Breast epithelium (tissue), 4 donors: ENCODE data around the gene NELL1. TPM values are rescaled to one million over a fixed set of nuclear protein-coding genes. Genes with fewer than 3 reads are reported as not detected.

Experiments
- DNase-seq, 2 donors: peaks; one replicate each; pipeline ENCODE4 v3.0.0-alpha.2; 2019; ENCODE audit warnings: low spot score in 2 of 2
- H3K27ac ChIP-seq, 2 donors: fragments of 200-600 bp; sonication (generic) in 1 of 2; one replicate each; pipeline ENCODE4 v1.5.1; 2016 to 2019; ENCODE audit warnings: mild to moderate bottlenecking in 1 of 2
- H3K27me3 ChIP-seq, 2 donors: fragments of 200-600 bp; sonication (generic) in 1 of 2; one replicate each; pipeline versions ENCODE4 v1.5.1 to v1.6.0; 2017 to 2019; ENCODE audit warnings: control low read depth in 1 of 2, mild to moderate bottlenecking in 1 of 2
- H3K36me3 ChIP-seq: fragments of 200-600 bp; one replicate; pipeline ENCODE4 v1.5.1; 2019
- H3K4me1 ChIP-seq, 2 donors: fragments of 200-600 bp; sonication (generic); one replicate each; pipeline ENCODE4 v1.5.1; 2016 to 2019; ENCODE audit warnings: control low read depth in 1 of 2
- H3K4me3 ChIP-seq, 3 donors: fragments of 200-600 bp; sonication (generic); 1 replicate in 2 of 3; 2 replicates in 1 of 3; pipeline ENCODE4 v1.5.1; 2016 to 2019; ENCODE audit warnings: mild to moderate bottlenecking in 3 of 3, moderate library complexity in 2 of 3
- H3K9me3 ChIP-seq, 2 donors: fragments of 200-600 bp; sonication (generic) in 1 of 2; one replicate each; pipeline ENCODE4 v1.5.1; 2016 to 2019; ENCODE audit warnings: control low read depth in 1 of 2
- CTCF ChIP-seq, 3 donors: fragments of 450-650 bp; IDR thresholded peaks; one replicate each; pipeline ENCODE4 v1.5.1; 2016 to 2017; ENCODE audit warnings: antibody characterized with exemption in 3 of 3, mild to moderate bottlenecking in 3 of 3, moderate library complexity in 3 of 3
- POLR2A ChIP-seq: fragments of 450-650 bp; IDR thresholded peaks from one replicate; pipeline ENCODE4 v1.6.1; 2016; ENCODE audit warnings: antibody characterized with exemption, mild to moderate bottlenecking, moderate library complexity
- POLR2AphosphoS5 ChIP-seq, 3 donors: sonication (generic); formaldehyde crosslinking; IDR thresholded peaks; one replicate each; pipeline ENCODE4 v1.6.1; 2017; ENCODE audit warnings: antibody characterized with exemption in 3 of 3
- intact Hi-C: fragments of 100-400 bp; cut with DNase I; formaldehyde crosslinking; loops from one replicate; pipeline ENCODE4 v1.15.1; 2023; ENCODE audit warnings: low total_unique reads
- total RNA-seq, 3 donors: library from RNA; depleted of rRNA; stranded (reverse); fragments of >200 nt; gene quantifications; one replicate each; pipeline ENCODE4 v1.1.0, GENCODE V29; 2016

NELL1 gene
- total RNA-seq, 3 donors from 2014 or later: 0.15 TPM; not detected in 2

GRCh38 chr11:21205205-21205604 lies 535.8 kb downstream of the NELL1 start:
- no peaks in the 10 kb centered on the region for H3K36me3 ChIP-seq
- peaks cover 0 to 4% of the 10 kb centered on the region in 2 donors for H3K9me3 ChIP-seq
- no peaks in the 10 kb centered on the region for H3K27me3 ChIP-seq
- intact Hi-C loops: no loop called here
- no peak for DNase-seq
- H3K27ac ChIP-seq: no peak overlapping the region
- H3K4me1 ChIP-seq: no peaks in the 10 kb centered on the region
- H3K4me3 ChIP-seq: no peak overlapping the region
- no peak for TF ChIP-seq POLR2AphosphoS5 (IDR thresholded peaks at IDR 0.05)
- TF ChIP-seq POLR2A: no peak
- TF ChIP-seq CTCF (IDR thresholded peaks at IDR 0.05): no peak

- TF ChIP-seq POLR2A: no peak
- TF ChIP-seq POLR2AphosphoS5 (IDR thresholded peaks at IDR 0.05): no peak
- intact Hi-C loops: no loop called here
- no peaks in the 10 kb centered on the region for H3K27me3 ChIP-seq
Observed at GRCh38 chr11:21225860-21226259, 556.5 kb downstream of the NELL1 start.

GRCh38 chr11:21229224-21229623 lies 559.8 kb downstream of the NELL1 start:
- no peak overlapping the region for H3K27ac ChIP-seq
- intact Hi-C loops: no loop called here
- no peaks in the 10 kb centered on the region for H3K36me3 ChIP-seq
- H3K9me3 ChIP-seq: no peaks in the 10 kb centered on the region
- no peak for DNase-seq
- H3K4me1 ChIP-seq: no peaks in the 10 kb centered on the region
- TF ChIP-seq POLR2A (no peak), POLR2AphosphoS5 (IDR thresholded peaks at IDR 0.05) (no peak), CTCF (IDR thresholded peaks at IDR 0.05) (no peak)
- H3K4me3 ChIP-seq: no peak overlapping the region
- H3K27me3 ChIP-seq: no peaks in the 10 kb centered on the region

More at GRCh38 chr11:21225860-21226259, 556.5 kb downstream of the NELL1 start:
- no peak overlapping the region for H3K4me3 ChIP-seq
- no peaks in the 10 kb centered on the region for H3K4me1 ChIP-seq
- no peaks in the 10 kb centered on the region for H3K9me3 ChIP-seq
- DNase-seq: no peak
- H3K27ac ChIP-seq: no peak overlapping the region
- no peaks in the 10 kb centered on the region for H3K36me3 ChIP-seq

GRCh38 chr11:21250196-21250595 lies 580.8 kb downstream of the NELL1 start:
- Histone ChIP-seq H3K27me3 (no peaks in the 10 kb centered on the region), H3K27ac (no peak overlapping the region), H3K36me3 (no peaks in the 10 kb centered on the region), H3K9me3 (no peaks in the 10 kb centered on the region), H3K4me3 (no peak overlapping the region), H3K4me1 (no peaks in the 10 kb centered on the region)
- no peak for DNase-seq
- no peak for TF ChIP-seq POLR2AphosphoS5 (IDR thresholded peaks at IDR 0.05)
- TF ChIP-seq POLR2A: no peak
- no peak for TF ChIP-seq CTCF (IDR thresholded peaks at IDR 0.05)
- intact Hi-C loops: no loop called here

- DNase-seq: no peak
- no peaks in the 10 kb centered on the region for H3K27me3 ChIP-seq
- no peak overlapping the region for H3K4me3 ChIP-seq
- no peak overlapping the region for H3K27ac ChIP-seq
- no peaks in the 10 kb centered on the region for H3K9me3 ChIP-seq
- H3K36me3 ChIP-seq: no peaks in the 10 kb centered on the region
- no peak for TF ChIP-seq CTCF (IDR thresholded peaks at IDR 0.05)
- no peak for TF ChIP-seq POLR2A
- TF ChIP-seq POLR2AphosphoS5 (IDR thresholded peaks at IDR 0.05): no peak
- intact Hi-C loops: no loop called here
- no peaks in the 10 kb centered on the region for H3K4me1 ChIP-seq
Observed at GRCh38 chr11:21254055-21254454, 584.7 kb downstream of the NELL1 start.

GRCh38 chr11:21254790-21255189 lies 585.4 kb downstream of the NELL1 start:
- intact Hi-C loops: no loop called here
- Histone ChIP-seq H3K27me3 (no peaks in the 10 kb centered on the region), H3K4me3 (no peak overlapping the region), H3K27ac (no peak overlapping the region), H3K36me3 (no peaks in the 10 kb centered on the region), H3K4me1 (no peaks in the 10 kb centered on the region), H3K9me3 (no peaks in the 10 kb centered on the region)
- TF ChIP-seq POLR2AphosphoS5 (IDR thresholded peaks at IDR 0.05) (no peak), POLR2A (no peak), CTCF (IDR thresholded peaks at IDR 0.05) (no peak)
- no peak for DNase-seq
